ENCODE results near the gene POT1.

The POT1 gene

GRCh38 chr7:124773938-124774337 is 155.7 kb downstream of the POT1 start:
- TF ChIP-seq JUND (IDR thresholded peaks at IDR 0.05; ENCODE audit: low read depth) = no peak
- no peak for DNase-seq (ENCODE audit: low read depth in 1 of 2, low spot score in 1 of 2)
- in situ Hi-C loops (cut with HindIII; ENCODE audit: low pct_unique_long_range_greater_than_20kb, low sequenced_read_pairs) = no loop called here

- no peak for DNase-seq (ENCODE audit: low read depth in 1 of 2, low spot score in 1 of 2)
- no peak for TF ChIP-seq JUND (IDR thresholded peaks at IDR 0.05; ENCODE audit: low read depth)
- in situ Hi-C loops (cut with HindIII; ENCODE audit: low pct_unique_long_range_greater_than_20kb, low sequenced_read_pairs) = no loop called here
Measured at GRCh38 chr7:124773339-124773738, 156.3 kb downstream of the POT1 start.

Data from T47D (cell line).